GM23338 (cell line): ENCODE results near the gene GRIN2C. TPM values are rescaled to one million over a fixed set of nuclear protein-coding genes. Genes with fewer than 3 reads are reported as not detected.

ENCODE experiments used
- EZH2 ChIP-seq: fragments of 200-600 bp; sonication (generic); IDR thresholded peaks from one replicate; pipeline ENCODE4 v1.8.0; 2017; ENCODE audit warnings: antibody characterized with exemption, mild to moderate bottlenecking, low read depth; ENCODE audit not compliant: unreplicated experiment
- POLR2AphosphoS5 ChIP-seq: IDR thresholded peaks from 2 replicates; pipeline ENCODE4 v1.6.1; 2016; ENCODE audit warnings: antibody characterized with exemption, low read depth
- polyA plus RNA-seq: library from polyadenylated mRNA; unstranded; fragments of >200 nt; fragmentation: Nextera tagmentation; extraction: Ambion mirVana; gene quantifications from 2 replicates; pipeline ENCODE4 v1.2.1, GENCODE V29; 2016
- total RNA-seq: library from RNA; depleted of rRNA; stranded (reverse); fragments of >200 nt; shearing (Covaris generic); gene quantifications from 2 replicates; pipeline ENCODE4 v1.2.3, GENCODE V29; 2014
- TF ChIP-seq, protein P1 (sequence below): fragments of 250-450 bp; sonication (Bioruptor Pico); IDR thresholded peaks from 2 replicates; pipeline ENCODE4 v1.5.0; 2020; ENCODE audit warnings: mild to moderate bottlenecking, moderate library complexity
- TF ChIP-seq, protein P2 (sequence below): IDR thresholded peaks from one replicate; pipeline ENCODE4 v1.6.1; 2018; ENCODE audit warnings: antibody characterized with exemption; ENCODE audit not compliant: unreplicated experiment

The GRIN2C gene
- total and polyA plus RNA-seq, 2 experiments from 2014 or later: 0.10 to 0.19 TPM

DNA sequence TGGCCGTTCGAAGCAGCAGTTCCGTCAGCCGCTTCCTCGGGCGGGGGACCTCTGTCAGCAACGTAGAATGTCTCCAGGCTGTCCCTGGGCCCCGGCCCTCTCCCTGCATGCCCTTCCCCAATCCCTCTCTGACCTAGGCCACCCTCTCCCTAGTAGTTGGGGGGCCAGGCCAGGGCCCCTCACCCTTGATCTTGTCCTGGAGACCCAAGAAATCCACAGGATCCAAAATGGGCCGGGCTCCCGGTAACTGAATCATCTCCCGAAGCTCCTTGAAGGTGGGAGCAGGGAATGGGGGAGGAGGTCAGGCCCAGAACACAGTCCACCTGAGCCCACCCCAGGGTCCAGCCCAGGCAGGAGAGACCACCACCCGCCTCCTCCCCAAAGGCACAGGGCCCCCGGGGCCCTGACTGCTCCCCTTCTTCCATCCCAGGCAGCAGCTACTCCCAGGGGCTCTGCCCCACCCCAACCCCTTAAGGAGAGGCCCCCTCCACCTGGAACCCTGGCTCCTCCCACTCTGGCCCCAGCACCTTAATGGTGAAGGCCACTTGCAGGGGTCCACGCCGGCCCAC lies 4.7 kb upstream of the GRIN2C start (continued):
- TF ChIP-seq, protein P1, sequence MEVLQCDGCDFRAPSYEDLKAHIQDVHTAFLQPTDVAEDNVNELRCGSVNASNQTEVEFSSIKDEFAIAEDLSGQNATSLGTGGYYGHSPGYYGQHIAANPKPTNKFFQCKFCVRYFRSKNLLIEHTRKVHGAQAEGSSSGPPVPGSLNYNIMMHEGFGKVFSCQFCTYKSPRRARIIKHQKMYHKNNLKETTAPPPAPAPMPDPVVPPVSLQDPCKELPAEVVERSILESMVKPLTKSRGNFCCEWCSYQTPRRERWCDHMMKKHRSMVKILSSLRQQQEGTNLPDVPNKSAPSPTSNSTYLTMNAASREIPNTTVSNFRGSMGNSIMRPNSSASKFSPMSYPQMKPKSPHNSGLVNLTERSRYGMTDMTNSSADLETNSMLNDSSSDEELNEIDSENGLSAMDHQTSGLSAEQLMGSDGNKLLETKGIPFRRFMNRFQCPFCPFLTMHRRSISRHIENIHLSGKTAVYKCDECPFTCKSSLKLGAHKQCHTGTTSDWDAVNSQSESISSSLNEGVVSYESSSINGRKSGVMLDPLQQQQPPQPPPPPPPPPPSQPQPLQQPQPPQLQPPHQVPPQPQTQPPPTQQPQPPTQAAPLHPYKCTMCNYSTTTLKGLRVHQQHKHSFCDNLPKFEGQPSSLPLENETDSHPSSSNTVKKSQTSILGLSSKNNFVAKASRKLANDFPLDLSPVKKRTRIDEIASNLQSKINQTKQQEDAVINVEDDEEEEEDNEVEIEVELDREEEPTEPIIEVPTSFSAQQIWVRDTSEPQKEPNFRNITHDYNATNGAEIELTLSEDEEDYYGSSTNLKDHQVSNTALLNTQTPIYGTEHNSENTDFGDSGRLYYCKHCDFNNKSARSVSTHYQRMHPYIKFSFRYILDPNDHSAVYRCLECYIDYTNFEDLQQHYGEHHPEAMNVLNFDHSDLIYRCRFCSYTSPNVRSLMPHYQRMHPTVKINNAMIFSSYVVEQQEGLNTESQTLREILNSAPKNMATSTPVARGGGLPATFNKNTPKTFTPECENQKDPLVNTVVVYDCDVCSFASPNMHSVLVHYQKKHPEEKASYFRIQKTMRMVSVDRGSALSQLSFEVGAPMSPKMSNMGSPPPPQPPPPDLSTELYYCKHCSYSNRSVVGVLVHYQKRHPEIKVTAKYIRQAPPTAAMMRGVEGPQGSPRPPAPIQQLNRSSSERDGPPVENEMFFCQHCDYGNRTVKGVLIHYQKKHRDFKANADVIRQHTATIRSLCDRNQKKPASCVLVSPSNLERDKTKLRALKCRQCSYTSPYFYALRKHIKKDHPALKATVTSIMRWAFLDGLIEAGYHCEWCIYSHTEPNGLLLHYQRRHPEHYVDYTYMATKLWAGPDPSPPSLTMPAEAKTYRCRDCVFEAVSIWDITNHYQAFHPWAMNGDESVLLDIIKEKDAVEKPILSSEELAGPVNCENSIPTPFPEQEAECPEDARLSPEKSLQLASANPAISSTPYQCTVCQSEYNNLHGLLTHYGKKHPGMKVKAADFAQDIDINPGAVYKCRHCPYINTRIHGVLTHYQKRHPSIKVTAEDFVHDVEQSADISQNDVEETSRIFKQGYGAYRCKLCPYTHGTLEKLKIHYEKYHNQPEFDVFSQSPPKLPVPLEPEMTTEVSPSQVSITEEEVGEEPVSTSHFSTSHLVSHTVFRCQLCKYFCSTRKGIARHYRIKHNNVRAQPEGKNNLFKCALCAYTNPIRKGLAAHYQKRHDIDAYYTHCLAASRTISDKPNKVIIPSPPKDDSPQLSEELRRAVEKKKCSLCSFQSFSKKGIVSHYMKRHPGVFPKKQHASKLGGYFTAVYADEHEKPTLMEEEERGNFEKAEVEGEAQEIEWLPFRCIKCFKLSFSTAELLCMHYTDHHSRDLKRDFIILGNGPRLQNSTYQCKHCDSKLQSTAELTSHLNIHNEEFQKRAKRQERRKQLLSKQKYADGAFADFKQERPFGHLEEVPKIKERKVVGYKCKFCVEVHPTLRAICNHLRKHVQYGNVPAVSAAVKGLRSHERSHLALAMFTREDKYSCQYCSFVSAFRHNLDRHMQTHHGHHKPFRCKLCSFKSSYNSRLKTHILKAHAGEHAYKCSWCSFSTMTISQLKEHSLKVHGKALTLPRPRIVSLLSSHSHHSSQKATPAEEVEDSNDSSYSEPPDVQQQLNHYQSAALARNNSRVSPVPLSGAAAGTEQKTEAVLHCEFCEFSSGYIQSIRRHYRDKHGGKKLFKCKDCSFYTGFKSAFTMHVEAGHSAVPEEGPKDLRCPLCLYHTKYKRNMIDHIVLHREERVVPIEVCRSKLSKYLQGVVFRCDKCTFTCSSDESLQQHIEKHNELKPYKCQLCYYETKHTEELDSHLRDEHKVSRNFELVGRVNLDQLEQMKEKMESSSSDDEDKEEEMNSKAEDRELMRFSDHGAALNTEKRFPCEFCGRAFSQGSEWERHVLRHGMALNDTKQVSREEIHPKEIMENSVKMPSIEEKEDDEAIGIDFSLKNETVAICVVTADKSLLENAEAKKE (CRISPR knock-in tag): no peak
- TF ChIP-seq, protein P2, sequence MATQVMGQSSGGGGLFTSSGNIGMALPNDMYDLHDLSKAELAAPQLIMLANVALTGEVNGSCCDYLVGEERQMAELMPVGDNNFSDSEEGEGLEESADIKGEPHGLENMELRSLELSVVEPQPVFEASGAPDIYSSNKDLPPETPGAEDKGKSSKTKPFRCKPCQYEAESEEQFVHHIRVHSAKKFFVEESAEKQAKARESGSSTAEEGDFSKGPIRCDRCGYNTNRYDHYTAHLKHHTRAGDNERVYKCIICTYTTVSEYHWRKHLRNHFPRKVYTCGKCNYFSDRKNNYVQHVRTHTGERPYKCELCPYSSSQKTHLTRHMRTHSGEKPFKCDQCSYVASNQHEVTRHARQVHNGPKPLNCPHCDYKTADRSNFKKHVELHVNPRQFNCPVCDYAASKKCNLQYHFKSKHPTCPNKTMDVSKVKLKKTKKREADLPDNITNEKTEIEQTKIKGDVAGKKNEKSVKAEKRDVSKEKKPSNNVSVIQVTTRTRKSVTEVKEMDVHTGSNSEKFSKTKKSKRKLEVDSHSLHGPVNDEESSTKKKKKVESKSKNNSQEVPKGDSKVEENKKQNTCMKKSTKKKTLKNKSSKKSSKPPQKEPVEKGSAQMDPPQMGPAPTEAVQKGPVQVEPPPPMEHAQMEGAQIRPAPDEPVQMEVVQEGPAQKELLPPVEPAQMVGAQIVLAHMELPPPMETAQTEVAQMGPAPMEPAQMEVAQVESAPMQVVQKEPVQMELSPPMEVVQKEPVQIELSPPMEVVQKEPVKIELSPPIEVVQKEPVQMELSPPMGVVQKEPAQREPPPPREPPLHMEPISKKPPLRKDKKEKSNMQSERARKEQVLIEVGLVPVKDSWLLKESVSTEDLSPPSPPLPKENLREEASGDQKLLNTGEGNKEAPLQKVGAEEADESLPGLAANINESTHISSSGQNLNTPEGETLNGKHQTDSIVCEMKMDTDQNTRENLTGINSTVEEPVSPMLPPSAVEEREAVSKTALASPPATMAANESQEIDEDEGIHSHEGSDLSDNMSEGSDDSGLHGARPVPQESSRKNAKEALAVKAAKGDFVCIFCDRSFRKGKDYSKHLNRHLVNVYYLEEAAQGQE: no peak
- TF ChIP-seq POLR2AphosphoS5: no peak
- TF ChIP-seq EZH2: no peak
